IPS-15b (cell line): Measurements from ENCODE around the gene ILK.

Experiments
- H3K27me3 ChIP-seq: one replicate; pipeline ENCODE4 v1.6.1; 2013; ENCODE audit warnings: low read length; ENCODE audit not compliant: control insufficient read depth, insufficient read depth
- H3K36me3 ChIP-seq: one replicate; pipeline ENCODE4 v1.6.1; 2013; ENCODE audit warnings: low read length; ENCODE audit not compliant: control insufficient read depth, insufficient read depth
- H3K4me1 ChIP-seq: one replicate; pipeline ENCODE4 v1.6.1; 2013; ENCODE audit warnings: mild to moderate bottlenecking, low read length; ENCODE audit not compliant: control insufficient read depth, insufficient read depth
- H3K4me3 ChIP-seq: one replicate; pipeline ENCODE4 v1.5.1; 2013; ENCODE audit warnings: low read depth, low read length
- H3K9ac ChIP-seq: one replicate; pipeline ENCODE4 v1.6.1; 2013; ENCODE audit warnings: low read depth, mild to moderate bottlenecking, low read length
- H3K9me3 ChIP-seq: one replicate; pipeline ENCODE4 v1.6.1; 2013; ENCODE audit warnings: mild to moderate bottlenecking, low read length; ENCODE audit not compliant: control insufficient read depth, insufficient read depth

Gene ILK

GRCh38 chr11:6603287-6604080, at the start of gene ILK, which contains the start of gene RRP8:
ILK (plus strand) TSS chr11:6603774; CDS start chr11:6604272, 498 bp downstream.
RRP8 (minus strand) TSS chr11:6603616; CDS start chr11:6603502, 114 bp downstream.
- Histone ChIP-seq H3K36me3 (peaks cover 27% of the 10 kb centered on the region), H3K27me3 (no peaks in the 10 kb centered on the region)

DNA sequence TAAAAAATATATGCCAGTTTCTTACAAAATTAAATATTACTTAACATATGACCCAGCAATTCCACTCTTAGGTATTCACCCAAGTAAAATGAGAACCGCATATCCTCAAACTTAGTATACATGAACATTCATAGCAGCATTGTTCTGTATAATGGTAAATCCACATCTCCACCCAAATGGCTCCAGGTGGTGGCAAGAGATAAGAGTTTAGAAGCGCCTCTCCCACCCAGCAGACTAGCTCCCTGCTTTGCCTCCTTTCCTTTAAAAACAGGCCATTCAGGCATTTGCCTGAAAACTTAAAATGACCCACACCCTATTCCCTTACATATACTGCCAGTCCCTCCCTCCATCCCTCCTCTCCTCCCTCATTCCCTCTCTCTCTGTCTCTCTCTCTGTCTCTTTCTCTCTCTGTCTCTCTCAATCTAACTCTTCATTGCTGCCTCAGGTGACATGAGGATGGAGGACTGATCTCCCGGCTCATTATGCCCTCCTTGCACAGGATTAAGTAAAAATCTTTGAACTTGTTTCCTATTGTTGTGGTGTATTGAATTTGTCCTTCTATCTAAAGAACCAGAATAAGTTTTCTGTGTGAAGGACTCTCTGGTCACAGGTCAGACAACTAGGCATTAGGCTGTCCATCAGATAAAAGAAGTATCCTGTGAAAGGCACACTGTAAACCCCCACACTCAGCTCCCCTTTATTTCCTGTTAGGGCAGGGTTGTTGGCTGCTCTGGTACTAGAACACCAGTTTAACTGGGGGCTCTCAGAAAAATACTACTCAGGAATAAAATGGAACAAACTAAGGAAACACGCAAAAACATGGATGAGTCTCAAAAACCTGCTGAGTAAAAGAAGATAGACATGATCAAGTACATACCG, 48.5 kb upstream of the ILK start:
- H3K9ac ChIP-seq, result no peak overlapping the region
- H3K27me3 ChIP-seq, result no peaks in the 10 kb centered on the region
- no peaks in the 10 kb centered on the region for H3K36me3 ChIP-seq
- no peak overlapping the region for H3K4me3 ChIP-seq
- H3K9me3 ChIP-seq, result no peaks in the 10 kb centered on the region
- H3K4me1 ChIP-seq, result no peaks in the 10 kb centered on the region

More at GRCh38 chr11:6603287-6604080, at the start of gene ILK, which contains the start of gene RRP8:
- Histone ChIP-seq H3K4me1 (peaks cover 14% of the 10 kb centered on the region), H3K4me3 (peak within 1 kb of the TSS; percentile 98), H3K9ac (peak within 1 kb of the TSS; percentile 85), H3K9me3 (no peaks in the 10 kb centered on the region)

GRCh38 chr11:6556139-6556949, 47.2 kb upstream of the ILK start:
- Histone ChIP-seq H3K9ac (no peak overlapping the region), H3K4me3 (no peak overlapping the region), H3K4me1 (no peaks in the 10 kb centered on the region), H3K9me3 (no peaks in the 10 kb centered on the region), H3K36me3 (no peaks in the 10 kb centered on the region), H3K27me3 (no peaks in the 10 kb centered on the region)

DNA sequence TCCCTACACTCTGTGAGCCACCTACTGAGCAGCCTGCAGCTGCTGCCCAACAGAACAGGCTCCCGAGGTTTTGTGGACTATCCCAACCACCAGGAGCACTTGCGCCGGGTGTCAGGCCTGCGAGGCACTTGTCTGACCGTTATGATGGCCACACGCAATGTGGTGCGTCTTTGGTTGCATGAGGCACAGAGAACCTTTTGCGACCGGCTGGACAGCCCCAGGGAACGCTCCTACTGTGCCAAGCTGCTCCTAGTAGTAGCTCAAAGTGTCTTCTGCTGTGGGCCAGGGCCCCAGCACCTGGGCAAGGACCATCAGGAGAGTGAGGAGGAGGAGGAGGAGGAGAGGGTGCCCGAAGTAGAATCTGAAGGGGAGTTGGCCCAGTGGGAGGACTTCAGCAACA, 46.5 kb upstream of the ILK start:
- no peaks in the 10 kb centered on the region for H3K27me3 ChIP-seq

GRCh38 chr11:6557761-6558674, 45.6 kb upstream of the ILK start:
- Histone ChIP-seq H3K27me3 (no peaks in the 10 kb centered on the region), H3K4me1 (no peaks in the 10 kb centered on the region), H3K4me3 (no peak overlapping the region), H3K9me3 (no peaks in the 10 kb centered on the region), H3K9ac (no peak overlapping the region), H3K36me3 (no peaks in the 10 kb centered on the region)

More for the DNA sequence above, 46.5 kb upstream of the ILK start:
- Histone ChIP-seq H3K4me1 (no peaks in the 10 kb centered on the region), H3K9ac (no peak overlapping the region), H3K36me3 (no peaks in the 10 kb centered on the region), H3K9me3 (no peaks in the 10 kb centered on the region), H3K4me3 (no peak overlapping the region)

- Histone ChIP-seq H3K4me1 (no peaks in the 10 kb centered on the region), H3K9me3 (no peaks in the 10 kb centered on the region), H3K9ac (no peak overlapping the region), H3K36me3 (no peaks in the 10 kb centered on the region), H3K4me3 (no peak overlapping the region), H3K27me3 (no peaks in the 10 kb centered on the region)
These were observed 44.2 kb upstream of the ILK start for GRCh38 chr11:6559369-6559768.

- Histone ChIP-seq H3K4me1 (peaks cover 3% of the 10 kb centered on the region), H3K4me3 (no peak overlapping the region), H3K27me3 (no peaks in the 10 kb centered on the region), H3K9me3 (no peaks in the 10 kb centered on the region), H3K36me3 (no peaks in the 10 kb centered on the region), H3K9ac (no peak overlapping the region)
These were observed 42.3 kb upstream of the ILK start for GRCh38 chr11:6561288-6561687.

GRCh38 chr11:6563121-6563619, 40.4 kb upstream of the ILK start:
- Histone ChIP-seq H3K27me3 (no peaks in the 10 kb centered on the region), H3K4me3 (no peak overlapping the region), H3K9me3 (no peaks in the 10 kb centered on the region), H3K36me3 (no peaks in the 10 kb centered on the region), H3K4me1 (peaks cover 3% of the 10 kb centered on the region), H3K9ac (no peak overlapping the region)

- H3K36me3 ChIP-seq, result no peaks in the 10 kb centered on the region
These were observed 39.9 kb upstream of the ILK start for GRCh38 chr11:6563667-6564066.

DNA sequence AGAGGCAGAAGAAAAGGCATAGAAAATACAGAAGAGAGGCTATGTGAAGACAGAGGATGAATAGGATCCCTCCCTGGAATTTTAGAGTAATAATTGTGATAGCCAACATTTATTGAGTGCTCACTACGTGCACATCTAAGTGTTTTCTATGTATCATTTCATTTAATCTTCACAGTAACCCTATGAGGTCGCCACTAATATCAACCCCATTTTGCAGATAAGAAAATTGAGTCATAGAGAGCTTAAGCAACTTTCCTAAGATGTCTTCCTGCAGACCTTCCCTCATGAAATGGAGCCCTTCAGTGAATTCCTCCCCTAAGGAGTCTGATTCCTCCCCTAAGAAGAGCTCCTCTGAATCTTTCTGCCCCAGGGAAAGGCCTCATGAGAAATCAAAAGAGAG, 38.2 kb upstream of the ILK start:
- Histone ChIP-seq H3K4me3 (no peak overlapping the region), H3K4me1 (peaks cover 7% of the 10 kb centered on the region), H3K27me3 (no peaks in the 10 kb centered on the region), H3K9me3 (no peaks in the 10 kb centered on the region), H3K36me3 (no peaks in the 10 kb centered on the region), H3K9ac (no peak overlapping the region)

More at GRCh38 chr11:6563667-6564066, 39.9 kb upstream of the ILK start:
- peaks cover 7% of the 10 kb centered on the region for H3K4me1 ChIP-seq
- no peak overlapping the region for H3K9ac ChIP-seq
- no peaks in the 10 kb centered on the region for H3K27me3 ChIP-seq
- H3K9me3 ChIP-seq, result no peaks in the 10 kb centered on the region
- no peak overlapping the region for H3K4me3 ChIP-seq
